RWPE1 (cell line): ENCODE measurements around the gene HNRNPM.
A peak's percentile ranks its signal among the peaks of the same experiment; 100 is the strongest.
"Not testable (repeated sequence)": the region's sequence is repeated elsewhere in the genome, so short reads cannot be mapped to it uniquely, and the experiment has no call there.

Experiments
- CTCF ChIA-PET: fragments of 350-600 bp; sonication (Branson Sonifier 250); formaldehyde crosslinking; extraction: SDS; loops from one replicate; lab custom pipeline; 2021; lab: Yijun Ruan, JAX
- POLR2A ChIA-PET: fragments of 400-600 bp; formaldehyde crosslinking; extraction: SDS; loops from one replicate; lab custom pipeline; 2020; ENCODE audit warnings: antibody characterized with exemption; ENCODE audit not compliant: low non-redundant PET; lab: Yijun Ruan, JAX
- DNase-seq: peaks from one replicate; pipeline ENCODE4 v3.0.0; 2012; ENCODE audit warnings: low spot score
- H3K27ac ChIP-seq: fragments of 450-650 bp; 2 replicates; pipeline ENCODE4 v1.5.1; 2017
- TF ChIP-seq, protein P1 (sequence below): fragments of 450-650 bp; conservative IDR thresholded peaks from 2 replicates; pipeline ENCODE4 v1.5.1; 2017; ENCODE audit warnings: low read depth, mild to moderate bottlenecking

Gene HNRNPM

DNA sequence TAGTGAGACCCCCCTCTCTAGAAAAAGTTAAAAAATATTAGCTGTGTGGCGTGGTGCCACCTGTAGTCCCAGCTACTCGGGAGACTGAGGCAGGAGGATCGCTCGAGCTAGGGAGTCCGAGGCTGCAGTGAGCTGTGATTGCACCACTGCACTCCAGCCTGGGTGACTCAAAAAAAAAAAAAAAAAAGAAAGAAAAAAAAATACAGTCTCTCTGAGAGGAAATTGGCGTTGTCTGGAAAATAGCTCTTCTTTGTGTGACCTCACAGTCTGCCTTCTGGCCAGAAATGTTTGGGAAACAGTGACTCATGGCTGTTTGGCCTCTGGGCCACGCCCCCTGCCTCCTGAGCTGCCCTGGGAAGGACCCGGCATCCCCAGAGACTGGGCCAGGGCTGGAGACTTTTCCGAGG lies 21.0 kb upstream of the HNRNPM start:
- TF ChIP-seq, protein P1, sequence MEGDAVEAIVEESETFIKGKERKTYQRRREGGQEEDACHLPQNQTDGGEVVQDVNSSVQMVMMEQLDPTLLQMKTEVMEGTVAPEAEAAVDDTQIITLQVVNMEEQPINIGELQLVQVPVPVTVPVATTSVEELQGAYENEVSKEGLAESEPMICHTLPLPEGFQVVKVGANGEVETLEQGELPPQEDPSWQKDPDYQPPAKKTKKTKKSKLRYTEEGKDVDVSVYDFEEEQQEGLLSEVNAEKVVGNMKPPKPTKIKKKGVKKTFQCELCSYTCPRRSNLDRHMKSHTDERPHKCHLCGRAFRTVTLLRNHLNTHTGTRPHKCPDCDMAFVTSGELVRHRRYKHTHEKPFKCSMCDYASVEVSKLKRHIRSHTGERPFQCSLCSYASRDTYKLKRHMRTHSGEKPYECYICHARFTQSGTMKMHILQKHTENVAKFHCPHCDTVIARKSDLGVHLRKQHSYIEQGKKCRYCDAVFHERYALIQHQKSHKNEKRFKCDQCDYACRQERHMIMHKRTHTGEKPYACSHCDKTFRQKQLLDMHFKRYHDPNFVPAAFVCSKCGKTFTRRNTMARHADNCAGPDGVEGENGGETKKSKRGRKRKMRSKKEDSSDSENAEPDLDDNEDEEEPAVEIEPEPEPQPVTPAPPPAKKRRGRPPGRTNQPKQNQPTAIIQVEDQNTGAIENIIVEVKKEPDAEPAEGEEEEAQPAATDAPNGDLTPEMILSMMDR = no peak
- CTCF ChIA-PET = interaction anchor here (0.7 kb wide), 2 partner anchors 33 to 81 kb away, joined by 3 to 4 read pairs; no protein-coding TSS in a partner anchor
- peak; percentile 82 for DNase-seq
- H3K27ac ChIP-seq = peak overlapping the region; percentile 82
- POLR2A ChIA-PET = interaction anchor here (0.5 to 1.1 kb wide), 4 partner anchors 11 to 333 kb away, joined by 3 to 4 read pairs (median 3); partner anchors contain the start of gene MARCHF2

DNA sequence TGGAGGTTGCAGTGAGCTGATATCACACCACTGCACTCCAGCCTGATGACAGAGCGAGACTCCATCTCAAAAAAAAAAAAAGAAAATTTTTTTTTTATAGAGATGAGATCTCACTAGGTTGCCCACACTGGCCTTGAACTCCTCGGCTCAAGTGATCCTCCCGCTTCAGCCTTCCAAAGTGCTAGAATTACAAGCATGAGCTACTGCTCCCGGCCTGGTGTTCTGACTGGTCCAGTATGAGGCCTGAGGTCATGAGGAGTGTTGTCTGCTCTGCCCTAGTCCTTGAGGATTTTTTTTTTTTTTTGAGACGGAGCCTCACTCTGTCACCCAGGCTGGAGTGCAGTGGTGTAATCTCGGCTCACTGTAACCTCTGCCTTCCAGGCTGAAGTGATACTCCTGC lies 19.4 kb upstream of the HNRNPM start:
- DNase-seq, POLR2A ChIA-PET, H3K27ac ChIP-seq: not testable (repeated sequence)
- CTCF ChIA-PET = interaction anchor here (0.6 kb wide), 1 partner anchor 9 kb away, joined by 5 read pairs; no protein-coding TSS in a partner anchor

DNA sequence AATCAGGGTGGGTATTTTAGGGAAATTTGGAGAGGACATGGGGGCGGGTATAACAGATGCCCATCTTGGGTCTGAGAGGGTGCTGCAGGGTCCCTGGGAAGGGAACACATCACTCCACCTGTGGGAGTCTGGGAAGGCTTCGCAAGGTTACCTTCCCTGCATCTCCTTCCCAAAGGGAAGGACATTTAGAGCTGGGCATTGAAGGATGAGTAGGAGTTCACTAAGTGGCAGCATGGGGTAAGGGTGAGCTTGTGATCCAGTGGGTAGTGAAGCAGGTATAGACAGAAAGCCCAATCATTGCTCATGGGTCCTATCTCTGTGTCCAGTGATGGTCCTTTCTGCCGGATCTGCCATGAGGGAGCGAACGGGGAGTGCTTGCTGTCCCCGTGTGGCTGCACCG lies 18.5 kb upstream of the HNRNPM start:
- H3K27ac ChIP-seq = no peak overlapping the region
- ChIA-PET POLR2A (no interaction called here), CTCF (no interaction called here)
- TF ChIP-seq, protein P1 = no peak
- DNase-seq = no peak

DNA sequence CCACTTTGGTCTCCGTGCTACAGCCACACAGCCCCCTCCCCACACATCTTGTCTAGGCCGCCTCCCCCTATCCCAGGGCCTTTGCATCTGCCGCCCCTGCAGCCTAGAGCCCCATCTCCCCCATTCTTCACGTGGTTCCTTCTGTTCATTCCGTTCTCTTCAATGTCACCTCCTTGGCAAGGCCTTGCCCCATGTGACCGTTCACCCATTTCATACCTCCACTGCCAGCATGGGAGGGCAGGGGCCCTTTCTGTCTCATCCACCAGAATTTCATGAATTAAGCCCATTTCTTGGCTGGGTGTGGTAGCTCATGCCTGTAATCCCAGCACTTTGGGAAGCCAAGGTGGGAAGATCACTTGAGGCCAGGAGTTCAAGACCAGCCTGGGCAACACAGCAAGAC lies 15.7 kb upstream of the HNRNPM start:
- CTCF ChIA-PET = no interaction called here
- POLR2A ChIA-PET = no interaction called here
- no peak overlapping the region for H3K27ac ChIP-seq
- no peak for DNase-seq
- TF ChIP-seq, protein P1 = no peak

DNA sequence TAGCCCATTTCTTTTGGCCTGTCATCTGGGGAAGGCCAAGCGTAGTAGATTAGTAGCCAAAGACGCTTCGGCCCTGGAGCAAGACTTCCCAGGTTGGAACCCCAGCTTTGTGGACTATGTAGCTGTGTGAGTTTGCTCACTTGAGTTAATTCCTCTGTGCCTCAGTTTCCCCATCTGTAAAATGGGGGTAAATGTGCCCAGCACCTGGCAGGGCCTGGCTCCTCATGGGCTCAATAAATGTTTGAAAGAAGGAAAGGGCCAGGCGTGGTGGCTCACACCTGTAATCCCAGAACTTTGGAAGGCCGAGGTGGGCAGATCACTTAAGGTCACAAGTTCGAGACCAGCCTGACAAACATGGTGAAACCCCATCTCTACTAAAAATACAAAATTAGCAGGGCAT lies 14.9 kb upstream of the HNRNPM start:
- no peak overlapping the region for H3K27ac ChIP-seq
- TF ChIP-seq, protein P1 = no peak
- DNase-seq = no peak
- ChIA-PET CTCF (interaction anchor here (0.7 kb wide), 1 partner anchor 1660 kb away, joined by 4 read pairs; no protein-coding TSS in a partner anchor), POLR2A (no interaction called here)

DNA sequence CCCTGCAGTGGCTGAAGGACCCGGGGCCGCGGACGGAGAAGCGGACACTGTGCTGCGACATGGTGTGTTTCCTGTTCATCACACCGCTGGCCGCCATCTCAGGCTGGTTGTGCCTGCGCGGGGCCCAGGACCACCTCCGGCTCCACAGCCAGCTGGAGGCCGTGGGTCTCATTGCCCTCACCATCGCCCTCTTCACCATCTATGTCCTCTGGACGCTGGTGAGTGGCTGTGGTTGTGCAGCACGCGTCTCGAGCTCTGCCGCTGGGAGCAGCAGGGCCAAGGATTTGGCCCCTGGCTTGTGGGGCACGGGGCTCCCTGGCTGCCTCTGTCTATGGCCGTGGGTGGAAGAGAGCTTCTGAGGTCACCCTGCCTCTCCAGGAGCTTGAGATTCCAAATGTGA lies 14.1 kb upstream of the HNRNPM start:
- ChIA-PET POLR2A (no interaction called here), CTCF (interaction anchor here (0.6 kb wide), 1 partner anchor 8 kb away, joined by 3 read pairs; no protein-coding TSS in a partner anchor)
- no peak overlapping the region for H3K27ac ChIP-seq
- TF ChIP-seq, protein P1 = no peak
- DNase-seq = no peak

DNA sequence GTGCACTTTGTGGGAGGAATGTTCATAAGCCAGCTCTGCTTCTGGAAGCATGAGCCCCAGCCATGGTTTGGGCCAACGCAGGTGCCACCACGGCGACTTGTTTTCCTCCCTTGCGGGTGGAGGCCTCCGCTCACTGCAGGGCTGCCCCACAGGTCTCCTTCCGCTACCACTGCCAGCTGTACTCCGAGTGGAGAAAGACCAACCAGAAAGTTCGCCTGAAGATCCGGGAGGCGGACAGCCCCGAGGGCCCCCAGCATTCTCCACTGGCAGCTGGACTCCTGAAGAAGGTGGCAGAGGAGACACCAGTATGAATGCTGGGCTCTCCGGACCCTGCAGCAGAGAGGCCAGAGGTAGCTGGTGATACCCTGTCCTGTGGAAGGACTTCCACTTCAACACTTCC lies 6.5 kb upstream of the HNRNPM start:
- ChIA-PET POLR2A (interaction anchor here (0.6 kb wide), 1 partner anchor 35 kb away, joined by 3 read pairs; no protein-coding TSS in a partner anchor), CTCF (interaction anchor here (0.6 kb wide), 1 partner anchor 11 kb away, joined by 3 read pairs; no protein-coding TSS in a partner anchor)
- TF ChIP-seq, protein P1 = no peak
- H3K27ac ChIP-seq = no peak overlapping the region
- DNase-seq = no peak
